GM18868 (cell line): Measurements from ENCODE around the gene SORT1.
"Not testable (repeated sequence)": the region's sequence is repeated elsewhere in the genome, so short reads cannot be mapped to it uniquely, and the experiment has no call there.

Experiments used
- ATAC-seq: cut with Tn5 transposase; IDR thresholded peaks from one replicate; pipeline ENCODE4 v1.9.1; 2021; ENCODE audit warnings: mild to moderate bottlenecking, moderate library complexity; ENCODE audit not compliant: unreplicated experiment

The SORT1 gene

GRCh38 chr1:109301874-109302273, 95.8 kb downstream of the SORT1 start:
- ATAC-seq, result no peak

- ATAC-seq, result no peak
Observed at GRCh38 chr1:109300650-109301151, 97.0 kb downstream of the SORT1 start.

- no peak for ATAC-seq
Observed at GRCh38 chr1:109299558-109300343, 98.0 kb downstream of the SORT1 start.

GRCh38 chr1:109298666-109299557, 98.8 kb downstream of the SORT1 start:
- no peak for ATAC-seq

- no peak for ATAC-seq
Observed at GRCh38 chr1:109296782-109297181, 100.9 kb downstream of the SORT1 start.

- ATAC-seq, result no peak
Observed at GRCh38 chr1:109295712-109296415, 101.9 kb downstream of the SORT1 start.

GRCh38 chr1:109294481-109294880, 103.2 kb downstream of the SORT1 start:
- ATAC-seq, result no peak

- ATAC-seq, result no peak
Observed at GRCh38 chr1:109293026-109293425, 104.7 kb downstream of the SORT1 start.

GRCh38 chr1:109292364-109292763, 105.4 kb downstream of the SORT1 start:
- ATAC-seq, result no peak

- no peak for ATAC-seq
Observed at GRCh38 chr1:109290998-109291397, 106.7 kb downstream of the SORT1 start.

GRCh38 chr1:109290137-109290536, 107.6 kb downstream of the SORT1 start:
- ATAC-seq, result no peak

- not testable (repeated sequence) for ATAC-seq
Observed at GRCh38 chr1:109286762-109287161, 111.0 kb downstream of the SORT1 start.

- no peak for ATAC-seq
Observed at GRCh38 chr1:109283748-109284600, 113.7 kb downstream of the SORT1 start.

- ATAC-seq, result peak; percentile 98
Observed at GRCh38 chr1:109282952-109283747, 114.6 kb downstream of the SORT1 start, which contains the start of gene PSRC1. TSS of gene PSRC1 (minus strand) at chr1:109283145.

GRCh38 chr1:109282497-109282951, 115.2 kb downstream of the SORT1 start:
- no peak for ATAC-seq

- ATAC-seq, result no peak
Observed at GRCh38 chr1:109281680-109282496, 115.8 kb downstream of the SORT1 start.

- ATAC-seq, result no peak
Observed at GRCh38 chr1:109280862-109281261, 116.9 kb downstream of the SORT1 start.

GRCh38 chr1:109279615-109280278, 118.0 kb downstream of the SORT1 start:
- no peak for ATAC-seq
